Liver (tissue), 9 donors: Measurements from ENCODE around the gene IGF1R. TPM values are rescaled to one million over a fixed set of nuclear protein-coding genes. Genes with fewer than 3 reads are reported as not detected.

Experiments used
- DNase-seq: peaks from one replicate; pipeline ENCODE4 v3.0.0-alpha.2; 2017; ENCODE audit warnings: low spot score
- H3K27ac ChIP-seq, 2 donors: one replicate each; pipeline ENCODE4 v1.7.0; 2013; ENCODE audit warnings: inconsistent platforms in 2 of 2, low read length in 2 of 2, control low read depth in 1 of 2, low read depth in 1 of 2, mild to moderate bottlenecking in 1 of 2
- H3K27me3 ChIP-seq, 4 donors: one replicate each; pipeline versions ENCODE4 v1.6.1 to v1.7.0; 2013; ENCODE audit warnings: low read length in 3 of 4, inconsistent platforms in 1 of 4, mild to moderate bottlenecking in 1 of 4, moderate library complexity in 1 of 4; ENCODE audit not compliant: control insufficient read depth in 4 of 4, insufficient read depth in 4 of 4
- H3K36me3 ChIP-seq, 4 donors: one replicate each; pipeline versions ENCODE4 v1.6.1 to v1.7.0; 2013; ENCODE audit warnings: low read length in 3 of 4, mild to moderate bottlenecking in 3 of 4, low read depth in 1 of 4, moderate library complexity in 1 of 4; ENCODE audit not compliant: control insufficient read depth in 4 of 4, insufficient read depth in 3 of 4
- H3K4me1 ChIP-seq, 4 donors: one replicate each; pipeline versions ENCODE4 v1.6.1 to v1.7.0; 2013; ENCODE audit warnings: low read length in 3 of 4, mild to moderate bottlenecking in 3 of 4, moderate library complexity in 1 of 4; ENCODE audit not compliant: control insufficient read depth in 4 of 4, insufficient read depth in 4 of 4
- H3K4me3 ChIP-seq, 3 donors: one replicate each; pipeline versions ENCODE4 v1.6.1 to v1.7.0; 2013; ENCODE audit warnings: low read length in 3 of 3, control low read depth in 1 of 3, low read depth in 1 of 3, mild to moderate bottlenecking in 1 of 3
- H3K9ac ChIP-seq, 2 donors: one replicate each; pipeline ENCODE4 v1.7.0; 2013; ENCODE audit warnings: low read length in 2 of 2, mild to moderate bottlenecking in 2 of 2, moderate library complexity in 2 of 2, control low read depth in 1 of 2, low read depth in 1 of 2
- H3K9me3 ChIP-seq, 4 donors: one replicate each; pipeline versions ENCODE4 v1.6.1 to v1.7.0; 2013; ENCODE audit warnings: low read length in 3 of 4; ENCODE audit not compliant: control insufficient read depth in 4 of 4
- ATF3 ChIP-seq: IDR thresholded peaks from 2 replicates; pipeline ENCODE4 v1.6.1; 2016; ENCODE audit warnings: antibody characterized with exemption
- CTCF ChIP-seq: fragments of 150-350 bp; IDR thresholded peaks from 2 replicates; pipeline ENCODE4 v1.5.1; 2017; ENCODE audit warnings: improper control_type of control experiment, low read depth, low read length; ENCODE audit not compliant: missing input control
- EGR1 ChIP-seq, 2 donors: IDR thresholded peaks; 2 replicates each; pipeline ENCODE4 v1.6.1; 2016 to 2018; ENCODE audit warnings: antibody characterized with exemption in 2 of 2, low read depth in 2 of 2
- FOXA1 ChIP-seq: IDR thresholded peaks from 2 replicates; pipeline ENCODE4 v1.6.1; 2016; ENCODE audit warnings: antibody characterized with exemption
- FOXA2 ChIP-seq: IDR thresholded peaks from 2 replicates; pipeline ENCODE4 v1.6.1; 2016; ENCODE audit warnings: antibody characterized with exemption
- GABPA ChIP-seq, 2 donors: IDR thresholded peaks in 1 of 2; conservative IDR thresholded peaks in 1 of 2; 2 replicates each; pipeline ENCODE4 v1.6.1; 2016; ENCODE audit warnings: antibody characterized with exemption in 2 of 2, mild to moderate bottlenecking in 1 of 2, moderate library complexity in 1 of 2
- HNF4A ChIP-seq, 2 donors: conservative IDR thresholded peaks; 2 replicates each; pipeline ENCODE4 v1.6.1; 2016; ENCODE audit warnings: antibody characterized with exemption in 2 of 2, mild to moderate bottlenecking in 2 of 2
- HNF4G ChIP-seq: IDR thresholded peaks from 2 replicates; pipeline ENCODE4 v1.6.1; 2016; ENCODE audit warnings: antibody characterized with exemption
- JUND ChIP-seq, 2 donors: IDR thresholded peaks; 2 replicates each; pipeline ENCODE4 v1.6.1; 2016; ENCODE audit warnings: antibody characterized with exemption in 2 of 2
- MAX ChIP-seq: IDR thresholded peaks from 2 replicates; pipeline ENCODE4 v1.6.1; 2016; ENCODE audit warnings: antibody characterized with exemption
- NR2F2 ChIP-seq: IDR thresholded peaks from 2 replicates; pipeline ENCODE4 v1.6.1; 2016; ENCODE audit warnings: antibody characterized with exemption
- RAD21 ChIP-seq, 2 donors: IDR thresholded peaks; 2 replicates each; pipeline ENCODE4 v1.6.1; 2016; ENCODE audit warnings: antibody characterized with exemption in 2 of 2, mild to moderate bottlenecking in 2 of 2
- REST ChIP-seq: IDR thresholded peaks from 2 replicates; pipeline ENCODE4 v1.6.1; 2016; ENCODE audit warnings: antibody characterized with exemption, mild to moderate bottlenecking
- RXRA ChIP-seq, 2 donors: IDR thresholded peaks; 2 replicates each; pipeline ENCODE4 v1.6.1; 2017 to 2018; ENCODE audit warnings: antibody characterized with exemption in 2 of 2, mild to moderate bottlenecking in 1 of 2
- SP1 ChIP-seq: IDR thresholded peaks from 2 replicates; pipeline ENCODE4 v1.6.1; 2018; ENCODE audit warnings: antibody characterized with exemption, mild to moderate bottlenecking
- TAF1 ChIP-seq: conservative IDR thresholded peaks from 2 replicates; pipeline ENCODE4 v1.6.1; 2016; ENCODE audit warnings: antibody characterized with exemption, mild to moderate bottlenecking
- YY1 ChIP-seq: IDR thresholded peaks from 2 replicates; pipeline ENCODE4 v1.6.1; 2016; ENCODE audit warnings: antibody characterized with exemption, mild to moderate bottlenecking
- ZBTB33 ChIP-seq: IDR thresholded peaks from 2 replicates; pipeline ENCODE4 v1.6.1; 2016; ENCODE audit warnings: antibody characterized with exemption
- WGBS: extraction: QIAGEN DNeasy Blood & Tissue Kit; methylation state at CpG from one replicate; pipeline ENCODE4 v1.1.7; 2013; 5-methylcytosine and 5-hydroxymethylcytosine counted together
- polyA plus RNA-seq, 2 donors: library from polyadenylated mRNA; stranded (reverse) in 1 of 2; unstranded in 1 of 2; fragments of 200-250 nt in 1 of 2; fragments of >200 nt in 1 of 2; fragmentation: Nextera tagmentation in 1 of 2; extraction: Ambion mirVana in 1 of 2; gene quantifications; one replicate each; pipeline versions ENCODE4 v1.2.1 to v1.2.3, GENCODE V29; 2013 to 2015
- total RNA-seq, 2 donors: library from RNA; depleted of rRNA; stranded (reverse); fragments of >200 nt; gene quantifications; one replicate each; pipeline ENCODE4 v1.2.3, GENCODE V29; 2014
- donor health status: healthy.
- donor health status: healthy.
- donor health status: healthy.
- donor health status: healthy.
- donor health status: healthy.

Gene IGF1R
- total and polyA plus RNA-seq, 4 donors, result 0.69 to 10.3 (median 3.2) TPM

GRCh38 chr15:98933406-98933805 lies 285.1 kb downstream of the IGF1R start:
- no peak overlapping the region for H3K9ac ChIP-seq
- H3K9me3 ChIP-seq, result no peaks in the 10 kb centered on the region
- 82% methylated on average over 9 of the region's 9 CpGs for WGBS
- no peak for DNase-seq
- TF ChIP-seq JUND (IDR thresholded peaks at IDR 0.05) (no peak), YY1 (no peak), FOXA2 (no peak), EGR1 (IDR thresholded peaks at IDR 0.05; ENCODE audit: low read depth in 2 of 2) (no peak), CTCF (no peak), ZBTB33 (no peak), MAX (no peak), HNF4G (no peak), SP1 (no peak), HNF4A (conservative IDR thresholded peaks at IDR 0.05) (no peak), GABPA (IDR thresholded peaks at IDR 0.05 in 1 of 2, conservative IDR thresholded peaks at IDR 0.05 in 1 of 2) (no peak), FOXA1 (no peak), RAD21 (IDR thresholded peaks at IDR 0.05) (no peak), NR2F2 (no peak), REST (no peak), RXRA (IDR thresholded peaks at IDR 0.05) (no peak), TAF1 (no peak), ATF3 (no peak)
- H3K36me3 ChIP-seq, result no peaks in the 10 kb centered on the region
- H3K4me1 ChIP-seq, result peaks cover 0 to 2% (median 0%) of the 10 kb centered on the region in 4 donors
- no peak overlapping the region for H3K4me3 ChIP-seq
- no peaks in the 10 kb centered on the region for H3K27me3 ChIP-seq
- no peak overlapping the region for H3K27ac ChIP-seq
